Activated CD8-positive, alpha-beta memory T cell treated with anti-CD3 and anti-CD28 coated beads, Interleukin-2, amount 10 ng/mL, durations not matched to agents 7 days and 5 days (primary cell): ENCODE measurements around the gene GFI1B. TPM values are rescaled to one million over a fixed set of nuclear protein-coding genes. Genes with fewer than 3 reads are reported as not detected.

Experiments
- ATAC-seq: fragments of 150-1000 bp; cut with Tn5 transposase; one replicate; pipeline ENCODE4 v1.10.0; 2021; ENCODE audit warnings: moderate library complexity
- CTCF ChIA-PET: fragments of 350-600 bp; sonication (Branson Sonifier 250); formaldehyde crosslinking; loops from one replicate; lab custom pipeline; 2021; ENCODE audit warnings: antibody characterized with exemption; lab: Charles Lee
- DNase-seq: peaks from one replicate; pipeline ENCODE4 v3.0.0-alpha.2; 2020
- H3K27ac Mint-ChIP-seq: one replicate; pipeline ENCODE4 v1.8.0; 2021; ENCODE audit warnings: mild to moderate bottlenecking, mixed read lengths
- H3K27me3 Mint-ChIP-seq: one replicate; pipeline ENCODE4 v1.8.0; 2021; ENCODE audit warnings: mixed read lengths
- H3K36me3 Mint-ChIP-seq: one replicate; pipeline ENCODE4 v1.8.0; 2021; ENCODE audit warnings: mild to moderate bottlenecking, mixed read lengths
- H3K4me1 Mint-ChIP-seq: one replicate; pipeline ENCODE4 v1.8.0; 2021; ENCODE audit warnings: mixed read lengths
- H3K4me3 Mint-ChIP-seq: one replicate; pipeline ENCODE4 v1.8.0; 2021; ENCODE audit warnings: mild to moderate bottlenecking, moderate library complexity, mixed read lengths
- H3K9me3 Mint-ChIP-seq: one replicate; pipeline ENCODE4 v1.8.0; 2022; ENCODE audit warnings: low read depth, mixed read lengths
- total RNA-seq, 2 experiments: library from RNA; stranded (reverse); gene quantifications; one replicate each; pipeline ENCODE4 v1.2.3, GENCODE V29; 2021

The GFI1B gene
- total RNA-seq, 2 experiments from 2014 or later: not detected

DNA sequence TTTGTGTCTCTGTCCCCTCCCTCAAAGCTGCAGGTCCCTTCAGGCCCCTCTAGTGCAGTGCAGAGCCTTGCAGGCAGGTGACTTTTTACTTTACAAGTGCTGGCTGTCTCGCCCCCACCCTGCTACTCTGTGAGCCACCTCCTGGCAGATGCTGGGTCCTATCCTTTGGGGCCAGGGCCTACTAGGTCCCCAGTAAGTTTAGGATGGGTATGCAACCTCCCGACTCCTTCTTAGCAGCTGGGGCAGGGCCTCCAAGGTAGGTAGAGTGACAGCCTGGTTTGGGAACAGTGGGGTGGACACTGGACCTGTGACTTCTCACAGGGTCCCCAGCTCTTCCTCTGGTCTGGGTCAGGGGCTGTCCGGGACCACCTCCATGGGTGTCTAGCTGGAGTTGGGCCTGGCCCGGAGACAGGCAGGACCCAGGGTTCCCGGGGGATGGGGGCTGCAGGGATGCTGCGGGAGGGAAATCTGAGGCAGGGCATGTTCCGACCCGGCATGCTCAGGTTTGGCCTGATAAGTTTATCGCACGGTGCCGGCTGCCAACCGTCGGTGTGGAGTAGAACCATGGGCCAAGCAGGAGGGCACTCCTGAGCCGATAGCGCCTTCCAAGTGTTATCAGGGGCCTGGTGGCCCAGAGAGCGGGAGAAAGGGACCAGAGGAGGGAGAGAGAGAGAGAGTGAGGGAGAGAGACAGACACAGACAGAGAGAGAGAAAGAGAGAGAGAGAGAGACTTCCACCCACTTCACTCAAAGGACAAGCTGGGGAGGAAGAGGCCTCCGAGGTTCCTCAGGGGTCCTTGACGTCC is 20.5 kb downstream of the GFI1B start:
- no peaks in the 10 kb centered on the region for H3K36me3 Mint-ChIP-seq
- CTCF ChIA-PET: interaction anchor here (4.6 kb wide), 1 partner anchor 23 kb away, joined by 15 read pairs; no protein-coding TSS in a partner anchor
- peaks cover 25% of the 10 kb centered on the region for H3K4me1 Mint-ChIP-seq
- H3K4me3 Mint-ChIP-seq: no peak overlapping the region
- peaks cover 54% of the 10 kb centered on the region for H3K27me3 Mint-ChIP-seq
- ATAC-seq (no peak), DNase-seq (no peak)
- H3K27ac Mint-ChIP-seq: no peak overlapping the region
- H3K9me3 Mint-ChIP-seq: no peaks in the 10 kb centered on the region

DNA sequence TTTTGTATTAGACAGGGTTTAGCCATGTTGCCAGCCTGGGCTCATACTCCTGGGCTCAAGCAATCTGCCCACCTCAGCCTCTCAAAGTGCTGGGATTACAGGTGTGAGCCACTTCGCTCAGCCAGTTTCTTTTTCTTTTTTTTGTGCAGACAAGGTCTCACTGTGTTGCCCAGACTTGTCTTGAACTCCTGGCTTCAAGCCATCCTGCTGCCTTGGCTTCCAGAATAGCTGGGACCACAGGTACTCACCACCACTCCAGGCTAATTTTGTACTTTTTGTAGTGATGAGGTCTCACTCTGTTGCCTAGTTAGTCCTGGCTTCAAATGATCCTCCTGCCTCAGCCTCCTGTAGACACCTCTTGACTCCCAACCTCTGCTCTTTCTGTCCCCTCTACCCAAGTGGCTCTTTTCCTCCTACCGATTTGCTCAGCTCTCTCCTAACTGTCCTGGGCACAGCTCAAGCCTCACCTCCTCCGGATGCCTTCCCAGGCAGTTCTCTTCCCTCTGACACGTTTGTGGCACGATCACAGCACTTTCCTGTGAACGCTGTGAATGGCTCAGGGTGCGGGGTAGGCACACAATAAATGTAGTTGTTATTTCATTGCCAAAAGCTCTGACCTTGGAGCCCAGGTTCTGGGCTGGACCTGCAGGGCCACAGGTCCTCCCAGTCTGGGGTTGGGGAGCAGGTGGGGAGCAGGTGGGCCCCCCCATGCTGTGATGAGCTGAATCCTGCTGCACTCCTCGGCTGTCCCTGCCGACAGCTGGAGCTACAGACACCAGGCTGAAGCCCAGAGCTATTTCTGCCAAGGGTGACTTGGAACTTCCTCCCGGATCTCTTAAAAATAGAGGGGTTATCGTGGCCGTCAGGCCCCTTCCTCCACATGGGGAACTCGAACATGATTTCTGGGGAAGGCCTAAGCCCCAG is 23.9 kb downstream of the GFI1B start:
- H3K36me3 Mint-ChIP-seq: no peaks in the 10 kb centered on the region
- peaks cover 16% of the 10 kb centered on the region for H3K4me1 Mint-ChIP-seq
- no peak overlapping the region for H3K4me3 Mint-ChIP-seq
- DNase-seq (no peak), ATAC-seq (no peak)
- no peak overlapping the region for H3K27ac Mint-ChIP-seq
- H3K9me3 Mint-ChIP-seq: no peaks in the 10 kb centered on the region
- CTCF ChIA-PET: interaction anchor here (0.6 to 2.0 kb wide), 5 partner anchors 10 to 183 kb away, joined by 3 to 7 read pairs (median 3); partner anchors contain the start of gene GFI1B
- peaks cover 51% of the 10 kb centered on the region for H3K27me3 Mint-ChIP-seq

DNA sequence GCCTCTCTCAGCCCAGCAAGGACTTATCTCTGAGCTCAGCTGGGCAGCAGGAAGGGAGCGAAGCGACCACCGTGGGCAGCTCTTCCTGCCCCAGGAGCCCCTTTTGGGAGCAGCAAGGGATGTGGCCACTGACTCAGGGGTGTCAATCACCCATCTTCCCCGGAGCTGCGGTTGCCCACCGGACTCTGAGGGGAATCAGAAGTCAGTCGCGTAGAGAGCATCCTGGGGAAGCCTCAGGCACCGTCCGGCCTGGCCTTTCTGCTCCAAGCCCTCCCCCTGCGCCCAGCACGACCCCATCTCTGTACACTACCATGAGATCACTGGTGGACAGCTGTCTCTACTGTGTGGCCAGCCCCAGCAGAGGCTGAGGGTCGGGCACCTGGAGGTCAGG is 24.6 kb downstream of the GFI1B start:
- Mint-ChIP-seq H3K27me3 (peaks cover 50% of the 10 kb centered on the region), H3K9me3 (no peaks in the 10 kb centered on the region), H3K36me3 (no peaks in the 10 kb centered on the region), H3K4me1 (peaks cover 16% of the 10 kb centered on the region), H3K27ac (no peak overlapping the region), H3K4me3 (no peak overlapping the region)
- CTCF ChIA-PET: interaction anchor here (0.6 to 2.0 kb wide), 5 partner anchors 10 to 182 kb away, joined by 3 to 7 read pairs (median 3); partner anchors contain the start of gene GFI1B
- DNase-seq (no peak), ATAC-seq (no peak)

DNA sequence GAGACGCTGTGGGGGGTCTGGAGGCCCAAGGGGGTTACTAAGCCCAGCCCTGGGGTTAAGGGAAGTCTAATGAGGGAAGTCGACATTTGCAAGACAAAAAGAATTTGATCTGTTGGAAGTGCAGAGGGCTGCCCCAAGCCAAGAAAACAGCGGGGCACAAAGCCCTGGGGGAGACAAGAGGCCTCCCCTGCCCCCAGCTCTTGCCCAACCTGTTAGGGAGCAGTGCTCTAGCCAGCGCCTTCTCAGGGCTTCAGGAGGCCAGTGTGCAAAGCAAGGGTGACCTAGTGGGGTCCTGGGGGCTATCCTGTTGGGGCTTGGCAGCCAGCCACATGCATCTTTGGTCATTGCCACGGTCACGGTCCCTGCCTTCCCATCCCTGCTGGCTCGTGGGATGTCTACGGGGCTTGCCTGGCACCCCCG is 25.2 kb downstream of the GFI1B start:
- ATAC-seq (no peak), DNase-seq (no peak)
- no peak overlapping the region for H3K27ac Mint-ChIP-seq
- H3K27me3 Mint-ChIP-seq: peaks cover 48% of the 10 kb centered on the region
- H3K9me3 Mint-ChIP-seq: no peaks in the 10 kb centered on the region
- H3K4me3 Mint-ChIP-seq: no peak overlapping the region
- no peaks in the 10 kb centered on the region for H3K36me3 Mint-ChIP-seq
- peaks cover 16% of the 10 kb centered on the region for H3K4me1 Mint-ChIP-seq
- CTCF ChIA-PET: interaction anchor here (0.9 to 3.3 kb wide), 2 partner anchors 18 to 23 kb away, joined by 3 to 13 read pairs; no protein-coding TSS in a partner anchor

DNA sequence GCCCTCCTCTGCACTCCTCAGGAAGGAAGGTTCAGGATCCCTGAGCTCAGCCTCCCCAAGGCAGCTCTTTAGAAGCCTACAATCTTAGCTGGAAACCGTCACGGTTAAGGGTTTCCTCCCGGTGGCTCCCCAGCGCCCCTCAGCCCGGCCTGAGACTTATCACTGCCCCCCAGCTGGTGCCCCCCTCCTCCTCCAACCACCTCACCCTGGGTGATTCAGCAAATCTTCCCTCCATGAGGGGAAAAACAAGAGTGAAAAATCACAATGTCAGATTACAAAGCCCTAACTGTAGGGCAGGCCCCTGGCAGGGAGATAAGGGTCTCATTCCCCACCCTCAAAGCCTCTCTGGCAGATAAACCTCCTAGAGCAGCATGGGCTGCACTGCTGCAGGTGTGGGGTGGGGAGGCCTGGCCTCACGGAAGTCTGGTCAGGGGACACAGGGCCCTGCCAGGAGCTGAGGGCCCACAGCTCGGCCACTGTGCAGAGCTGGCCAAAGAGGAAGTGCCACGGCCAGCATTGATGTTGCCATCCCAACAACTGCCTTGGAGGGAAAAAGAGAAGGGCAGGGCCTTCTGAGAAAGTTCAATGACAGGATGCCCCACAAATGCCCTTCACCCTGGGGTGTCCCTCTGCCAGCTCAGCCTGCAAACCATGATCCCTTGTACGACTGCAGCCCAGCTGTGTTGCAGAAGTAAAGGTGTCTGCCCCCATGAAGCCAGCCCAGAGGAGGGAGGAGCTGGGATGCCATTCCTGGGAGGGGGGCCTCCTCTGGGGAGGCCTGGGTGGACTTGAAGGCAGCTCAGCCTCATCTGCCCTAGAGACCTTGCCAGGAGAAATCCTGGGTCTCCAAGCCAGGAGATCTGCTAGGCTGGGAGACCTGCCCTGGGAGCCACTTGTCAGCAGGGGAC is 25.9 kb downstream of the GFI1B start:
- Mint-ChIP-seq H3K27me3 (peaks cover 47% of the 10 kb centered on the region), H3K27ac (no peak overlapping the region), H3K4me3 (no peak overlapping the region), H3K4me1 (peaks cover 16% of the 10 kb centered on the region), H3K9me3 (no peaks in the 10 kb centered on the region), H3K36me3 (no peaks in the 10 kb centered on the region)
- ATAC-seq (no peak), DNase-seq (no peak)
- CTCF ChIA-PET: interaction anchor here (1.7 to 3.3 kb wide), 3 partner anchors 18 to 30 kb away, joined by 5 to 13 read pairs (median 6); no protein-coding TSS in a partner anchor

DNA sequence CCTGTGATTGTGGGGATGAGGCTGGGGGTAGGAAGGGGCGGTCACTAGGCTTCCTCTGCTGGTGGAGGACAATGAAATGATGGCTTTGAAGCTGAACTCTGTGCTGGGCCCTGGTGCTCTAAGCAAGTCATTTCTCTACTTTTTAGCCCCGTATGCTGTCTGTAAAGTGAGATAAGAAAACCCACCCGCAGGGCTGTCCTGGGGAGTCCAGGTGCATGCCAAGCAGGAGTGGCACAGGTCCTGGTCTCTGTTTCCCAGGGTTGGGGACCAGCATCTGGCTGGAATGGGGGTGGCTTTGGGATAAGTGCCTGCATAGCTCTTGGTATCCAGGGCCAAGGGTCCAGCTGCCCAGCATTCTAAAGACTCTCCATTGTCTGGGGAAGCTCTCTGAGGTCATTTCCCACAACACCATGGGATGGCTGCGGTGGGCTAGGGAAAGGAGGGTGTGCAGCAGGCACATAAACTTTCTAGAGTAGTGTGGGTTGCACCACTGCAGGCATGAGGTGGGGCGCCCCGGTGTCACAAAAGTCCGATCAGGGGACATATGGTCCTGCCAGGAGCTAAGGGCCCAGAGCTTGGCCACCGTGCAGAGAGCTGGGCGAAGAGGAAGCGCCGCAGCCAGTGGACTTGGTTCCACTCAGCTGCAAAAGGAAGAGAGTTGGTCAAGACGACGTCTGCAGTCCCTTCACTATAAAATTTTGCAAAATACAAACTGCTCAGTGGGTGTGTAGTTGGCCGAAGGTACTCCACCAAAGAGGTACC is 26.7 kb downstream of the GFI1B start:
- CTCF ChIA-PET: interaction anchor here (0.8 to 3.3 kb wide), 4 partner anchors 17 to 33 kb away, joined by 3 to 13 read pairs (median 6); no protein-coding TSS in a partner anchor
- Mint-ChIP-seq H3K4me3 (no peak overlapping the region), H3K27ac (no peak overlapping the region), H3K36me3 (no peaks in the 10 kb centered on the region), H3K27me3 (peaks cover 46% of the 10 kb centered on the region), H3K4me1 (peaks cover 16% of the 10 kb centered on the region), H3K9me3 (no peaks in the 10 kb centered on the region)
- DNase-seq: no peak
- ATAC-seq: no peak

DNA sequence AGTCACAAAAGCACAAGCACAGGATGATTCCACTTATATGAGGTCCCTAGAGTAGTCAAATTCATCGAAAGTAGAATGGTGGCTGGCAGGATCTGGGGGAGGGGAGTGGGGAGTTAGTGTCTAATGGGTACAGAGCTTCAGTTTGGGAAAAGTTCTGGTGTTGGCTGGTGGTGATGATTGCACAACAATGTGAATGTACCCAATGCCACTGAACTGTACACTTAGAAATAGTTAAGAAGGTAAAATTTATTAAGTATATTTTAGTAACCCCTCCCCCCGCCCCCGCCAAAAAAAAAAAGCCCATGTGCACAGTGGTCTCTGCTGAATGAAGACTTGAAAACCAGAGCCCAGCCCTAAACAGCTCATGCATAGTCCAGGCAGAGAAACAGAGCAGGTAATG is 27.5 kb downstream of the GFI1B start:
- Mint-ChIP-seq H3K27me3 (peaks cover 40% of the 10 kb centered on the region), H3K9me3 (no peaks in the 10 kb centered on the region), H3K4me3 (no peak overlapping the region), H3K4me1 (peaks cover 16% of the 10 kb centered on the region), H3K27ac (no peak overlapping the region), H3K36me3 (no peaks in the 10 kb centered on the region)
- ATAC-seq (no peak), DNase-seq (no peak)
- CTCF ChIA-PET: interaction anchor here (0.8 to 3.3 kb wide), 4 partner anchors 16 to 34 kb away, joined by 3 to 13 read pairs (median 6); no protein-coding TSS in a partner anchor

DNA sequence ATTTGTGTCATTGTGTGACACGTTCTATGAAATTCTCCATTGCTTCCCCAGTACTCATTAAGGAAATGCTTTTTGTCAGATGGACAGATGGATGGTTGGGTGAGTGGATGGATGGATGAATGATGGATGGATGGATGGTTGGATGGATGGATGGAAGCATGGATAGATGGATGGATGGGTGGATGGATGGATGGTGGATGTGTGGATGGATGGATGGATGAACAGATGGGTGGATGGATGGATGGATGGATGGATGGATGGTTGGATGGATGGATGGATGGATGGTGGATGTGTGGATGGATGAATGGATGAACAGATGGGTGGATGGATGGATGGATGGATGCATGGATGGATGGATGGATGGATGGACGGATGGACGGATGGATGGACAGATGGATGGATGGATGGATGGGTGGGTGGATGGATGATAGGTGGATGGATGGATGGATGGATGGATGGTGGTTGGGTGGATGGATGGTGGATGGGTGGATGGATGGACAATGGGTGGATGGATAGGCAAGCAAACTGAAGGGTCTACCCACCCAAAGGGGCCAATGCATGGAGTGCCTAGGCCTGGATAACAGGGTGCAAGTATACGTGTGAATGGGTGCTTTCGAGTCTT is 28.3 kb downstream of the GFI1B start:
- CTCF ChIA-PET: interaction anchor here (3.3 kb wide), 1 partner anchor 15 kb away, joined by 13 read pairs; no protein-coding TSS in a partner anchor
- Mint-ChIP-seq H3K27ac (no peak overlapping the region), H3K27me3 (peaks cover 43% of the 10 kb centered on the region), H3K36me3 (no peaks in the 10 kb centered on the region), H3K4me1 (peaks cover 16% of the 10 kb centered on the region), H3K9me3 (no peaks in the 10 kb centered on the region), H3K4me3 (no peak overlapping the region)
- no peak for DNase-seq
- ATAC-seq: no peak

DNA sequence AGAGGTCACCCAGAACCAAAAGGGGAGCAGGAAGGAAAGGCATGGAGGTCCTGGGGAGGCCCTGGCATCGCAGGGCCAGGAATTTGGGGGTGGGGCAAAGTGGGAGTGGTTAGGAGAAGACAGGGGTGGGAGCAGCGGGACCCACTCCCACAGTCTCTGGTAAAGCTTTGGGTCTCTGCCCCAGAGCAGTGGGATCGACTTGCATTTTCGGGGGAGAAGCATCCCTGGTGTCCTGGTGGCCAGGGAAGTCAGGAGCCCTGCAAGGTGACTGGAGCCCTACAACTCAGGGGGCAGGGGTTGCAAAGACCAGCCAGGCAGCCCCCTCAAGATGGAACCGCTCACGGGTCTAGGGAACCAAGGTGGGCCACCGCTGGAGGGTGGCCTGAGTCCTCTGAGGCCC is 29.9 kb downstream of the GFI1B start:
- peaks cover 29% of the 10 kb centered on the region for H3K27me3 Mint-ChIP-seq
- no peaks in the 10 kb centered on the region for H3K36me3 Mint-ChIP-seq
- H3K4me1 Mint-ChIP-seq: peaks cover 3% of the 10 kb centered on the region
- no peak overlapping the region for H3K27ac Mint-ChIP-seq
- DNase-seq (no peak), ATAC-seq (no peak)
- CTCF ChIA-PET: no interaction called here
- H3K4me3 Mint-ChIP-seq: no peak overlapping the region
- H3K9me3 Mint-ChIP-seq: no peaks in the 10 kb centered on the region

DNA sequence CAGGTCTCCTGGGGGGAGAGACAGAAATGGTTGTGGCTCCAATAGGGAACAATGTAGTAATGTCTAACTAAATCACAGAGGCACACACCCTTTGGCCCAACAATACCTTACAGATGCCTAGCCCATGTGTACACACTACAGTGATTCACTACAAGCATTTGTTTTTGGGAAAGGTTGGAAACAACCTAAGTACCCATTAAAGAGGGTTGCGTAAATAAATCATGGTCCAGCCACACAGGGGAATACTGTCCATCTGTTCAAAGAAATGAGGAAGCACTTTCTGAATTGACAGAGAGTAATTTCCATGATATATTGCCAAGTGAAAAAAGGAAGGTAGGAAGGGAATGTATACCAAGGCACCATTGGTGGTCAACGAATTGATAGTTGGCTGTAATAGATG is 30.3 kb downstream of the GFI1B start:
- H3K27me3 Mint-ChIP-seq: peaks cover 30% of the 10 kb centered on the region
- H3K4me3 Mint-ChIP-seq: no peak overlapping the region
- H3K36me3 Mint-ChIP-seq: no peaks in the 10 kb centered on the region
- DNase-seq (no peak), ATAC-seq (no peak)
- H3K27ac Mint-ChIP-seq: no peak overlapping the region
- CTCF ChIA-PET: no interaction called here
- H3K4me1 Mint-ChIP-seq: no peaks in the 10 kb centered on the region
- H3K9me3 Mint-ChIP-seq: no peaks in the 10 kb centered on the region

DNA sequence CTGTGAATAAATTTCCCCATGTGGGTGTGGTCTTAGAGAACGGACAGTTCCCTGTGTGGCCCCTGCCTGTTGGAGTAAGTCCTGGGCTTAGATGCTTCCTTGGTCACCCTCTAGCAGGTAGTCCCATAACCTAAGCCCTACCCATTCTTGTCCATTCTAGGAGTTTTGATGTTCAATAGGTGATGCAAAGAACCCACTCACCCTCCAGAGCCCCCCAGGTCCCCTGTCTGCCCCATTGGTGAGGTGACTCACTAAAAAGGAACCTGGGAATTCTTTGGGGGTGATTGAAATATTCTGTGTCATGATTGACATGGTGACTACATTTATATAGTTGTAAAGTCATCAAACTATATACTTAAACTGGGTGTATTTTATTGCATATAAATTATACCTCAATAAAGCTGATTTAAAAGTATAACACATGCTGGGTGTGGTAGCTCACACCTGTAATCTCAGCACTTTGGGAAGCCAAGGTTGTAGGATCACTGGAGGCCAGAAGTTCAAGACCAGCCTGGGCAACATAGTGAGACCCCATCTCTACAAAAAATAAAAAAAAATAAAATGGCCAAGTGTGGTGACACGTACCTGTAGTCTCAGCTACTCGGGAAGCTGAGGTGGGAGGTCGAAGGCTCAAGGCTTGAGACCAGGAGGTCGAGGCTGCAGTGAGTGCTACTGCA is 31.6 kb downstream of the GFI1B start:
- no peak for ATAC-seq
- DNase-seq: no peak
- Mint-ChIP-seq H3K4me3 (no peak overlapping the region), H3K36me3 (no peaks in the 10 kb centered on the region), H3K27me3 (peaks cover 32% of the 10 kb centered on the region), H3K27ac (no peak overlapping the region), H3K9me3 (no peaks in the 10 kb centered on the region), H3K4me1 (no peaks in the 10 kb centered on the region)
- CTCF ChIA-PET: interaction anchor here (1.2 kb wide), 1 partner anchor 12 kb away, joined by 4 read pairs; no protein-coding TSS in a partner anchor
